Testis (tissue), 3 donors: ENCODE data around the gene EFEMP1. TPM values are rescaled to one million over a fixed set of nuclear protein-coding genes. Genes with fewer than 3 reads are reported as not detected.

Experiments used
- DNase-seq: peaks from one replicate; pipeline ENCODE4 v3.0.0-alpha.2; 2019
- H3K27ac ChIP-seq, 2 donors: fragments of 200-600 bp; sonication (generic); one replicate each; pipeline ENCODE4 v1.5.1; 2019
- H3K27me3 ChIP-seq: fragments of 200-600 bp; sonication (generic); one replicate; pipeline ENCODE4 v1.5.1; 2019
- H3K36me3 ChIP-seq: fragments of 200-600 bp; sonication (generic); one replicate; pipeline ENCODE4 v1.5.1; 2017; ENCODE audit warnings: low read depth; ENCODE audit errors: missing control alignments
- H3K4me1 ChIP-seq: fragments of 200-600 bp; sonication (generic); one replicate; pipeline ENCODE4 v1.5.1; 2019
- H3K4me3 ChIP-seq, 2 donors: fragments of 200-600 bp; sonication (generic); one replicate each; pipeline ENCODE4 v1.5.1; 2017 to 2019
- H3K9me3 ChIP-seq: fragments of 200-600 bp; sonication (generic); one replicate; pipeline ENCODE4 v1.5.1; 2017
- POLR2A ChIP-seq: fragments of 450-650 bp; IDR thresholded peaks from one replicate; pipeline ENCODE4 v1.6.1; 2017; ENCODE audit warnings: antibody characterized with exemption, mild to moderate bottlenecking, moderate library complexity
- WGBS, 2 donors: methylation state at CpG; one replicate each; pipeline ENCODE4 v1.1.5; 2018; 5-methylcytosine and 5-hydroxymethylcytosine counted together
- intact Hi-C: fragments of 100-400 bp; cut with DNase I; formaldehyde crosslinking; loops from one replicate; pipeline ENCODE4 v1.15.1; 2023; ENCODE audit warnings: low total_unique reads
- polyA plus RNA-seq: library from polyadenylated mRNA; stranded (reverse); fragments of 350-450 nt; fragmentation: Illumina TruSeq; extraction: RNeasy Lipid Tissue Mini Kit (QIAGEN cat#74804); gene quantifications from one replicate; pipeline ENCODE4 v1.2.3, GENCODE V29; 2014; ENCODE audit warnings: low read depth, low replicate concordance; ENCODE audit not compliant: insufficient read depth
- total RNA-seq, 2 donors: library from RNA; depleted of rRNA; stranded (reverse); fragments of >200 nt; gene quantifications; one replicate each; pipeline ENCODE4 v1.2.3, GENCODE V29; 2016
- TF ChIP-seq, protein P1 (sequence below), 3 experiments: fragments of 450-650 bp in 2 of 3; fragments of 200-600 bp in 1 of 3; sonication (generic) in 1 of 3; IDR thresholded peaks; one replicate each; pipeline ENCODE4 v1.5.1; 2016 to 2019; ENCODE audit warnings: antibody characterized with exemption in 3 of 3, mild to moderate bottlenecking in 2 of 3, moderate library complexity in 1 of 3

Gene EFEMP1
- total and polyA plus RNA-seq, 3 donors from 2014 or later: 2.4 to 74.0 (median 8.6) TPM

DNA sequence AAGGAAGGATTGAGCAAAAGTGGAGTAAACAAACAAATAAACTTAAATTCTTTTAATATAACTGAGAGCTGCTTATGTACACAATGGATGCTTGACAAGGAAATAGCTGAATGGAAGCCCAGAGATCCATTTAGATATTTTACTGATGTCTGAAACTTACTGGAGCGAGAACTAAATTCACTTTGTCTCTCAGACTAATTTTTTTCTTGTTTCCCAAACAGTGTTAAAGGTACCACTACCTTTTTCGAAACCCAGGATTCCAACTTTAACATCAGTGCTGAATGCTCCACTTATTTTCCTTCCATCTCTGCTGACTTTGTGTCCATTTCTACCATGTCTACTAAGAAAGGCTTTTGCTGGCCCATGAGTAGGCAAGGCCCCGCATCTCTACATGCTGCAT, 4.0 kb downstream of the EFEMP1 start:
- 75 to 95% methylated on average over 3 of the region's 3 CpGs for WGBS, 2 donors
- no peak for DNase-seq
- intact Hi-C loops: no loop called here
- Histone ChIP-seq H3K36me3 (no peaks in the 10 kb centered on the region), H3K27ac (no peak overlapping the region), H3K4me1 (no peaks in the 10 kb centered on the region), H3K4me3 (no peak overlapping the region), H3K9me3 (no peaks in the 10 kb centered on the region), H3K27me3 (no peaks in the 10 kb centered on the region)
- TF ChIP-seq, protein P1, sequence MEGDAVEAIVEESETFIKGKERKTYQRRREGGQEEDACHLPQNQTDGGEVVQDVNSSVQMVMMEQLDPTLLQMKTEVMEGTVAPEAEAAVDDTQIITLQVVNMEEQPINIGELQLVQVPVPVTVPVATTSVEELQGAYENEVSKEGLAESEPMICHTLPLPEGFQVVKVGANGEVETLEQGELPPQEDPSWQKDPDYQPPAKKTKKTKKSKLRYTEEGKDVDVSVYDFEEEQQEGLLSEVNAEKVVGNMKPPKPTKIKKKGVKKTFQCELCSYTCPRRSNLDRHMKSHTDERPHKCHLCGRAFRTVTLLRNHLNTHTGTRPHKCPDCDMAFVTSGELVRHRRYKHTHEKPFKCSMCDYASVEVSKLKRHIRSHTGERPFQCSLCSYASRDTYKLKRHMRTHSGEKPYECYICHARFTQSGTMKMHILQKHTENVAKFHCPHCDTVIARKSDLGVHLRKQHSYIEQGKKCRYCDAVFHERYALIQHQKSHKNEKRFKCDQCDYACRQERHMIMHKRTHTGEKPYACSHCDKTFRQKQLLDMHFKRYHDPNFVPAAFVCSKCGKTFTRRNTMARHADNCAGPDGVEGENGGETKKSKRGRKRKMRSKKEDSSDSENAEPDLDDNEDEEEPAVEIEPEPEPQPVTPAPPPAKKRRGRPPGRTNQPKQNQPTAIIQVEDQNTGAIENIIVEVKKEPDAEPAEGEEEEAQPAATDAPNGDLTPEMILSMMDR (IDR thresholded peaks at IDR 0.05): no peak
- TF ChIP-seq POLR2A: no peak

DNA sequence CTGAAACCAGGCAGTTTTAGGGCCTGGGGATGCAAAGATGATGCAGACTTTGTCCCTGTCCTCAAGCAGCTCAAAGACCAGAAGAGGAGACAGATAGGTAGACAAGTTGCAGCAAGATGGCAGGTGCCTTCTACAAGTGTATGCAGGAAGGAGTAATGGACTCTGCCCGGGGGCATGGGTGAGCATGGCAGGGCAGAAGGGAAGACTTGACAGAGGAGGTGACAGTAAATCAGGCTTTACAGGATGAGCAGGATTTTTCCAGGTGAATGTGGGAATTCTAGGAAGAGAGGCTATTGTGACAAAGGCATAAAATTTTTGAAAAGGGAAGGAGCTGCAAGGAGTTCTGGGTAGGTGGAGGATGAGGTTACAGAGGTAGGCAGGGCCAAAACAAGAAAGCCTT, 4.7 kb downstream of the EFEMP1 start:
- H3K9me3 ChIP-seq: no peaks in the 10 kb centered on the region
- no peak for DNase-seq
- WGBS, 2 donors: 90 to 100% methylated on average over 1 of the region's 1 CpG
- H3K27ac ChIP-seq: no peak overlapping the region
- no peaks in the 10 kb centered on the region for H3K36me3 ChIP-seq
- no peaks in the 10 kb centered on the region for H3K27me3 ChIP-seq
- no peaks in the 10 kb centered on the region for H3K4me1 ChIP-seq
- TF ChIP-seq, protein P1 (IDR thresholded peaks at IDR 0.05): no peak
- TF ChIP-seq POLR2A: no peak
- H3K4me3 ChIP-seq: no peak overlapping the region
- intact Hi-C loops: no loop called here

GRCh38 chr2:55917713-55918390, 5.7 kb downstream of the EFEMP1 start:
- H3K4me1 ChIP-seq: no peaks in the 10 kb centered on the region
- TF ChIP-seq, protein P1 (IDR thresholded peaks at IDR 0.05): no peak
- TF ChIP-seq POLR2A: no peak
- intact Hi-C loops: no loop called here
- H3K9me3 ChIP-seq: no peaks in the 10 kb centered on the region
- H3K27me3 ChIP-seq: no peaks in the 10 kb centered on the region
- H3K27ac ChIP-seq: no peak overlapping the region
- 95 to 96% methylated on average over 11 of the region's 11 CpGs for WGBS, 2 donors
- H3K4me3 ChIP-seq: no peak overlapping the region
- DNase-seq: no peak
- H3K36me3 ChIP-seq: no peaks in the 10 kb centered on the region

DNA sequence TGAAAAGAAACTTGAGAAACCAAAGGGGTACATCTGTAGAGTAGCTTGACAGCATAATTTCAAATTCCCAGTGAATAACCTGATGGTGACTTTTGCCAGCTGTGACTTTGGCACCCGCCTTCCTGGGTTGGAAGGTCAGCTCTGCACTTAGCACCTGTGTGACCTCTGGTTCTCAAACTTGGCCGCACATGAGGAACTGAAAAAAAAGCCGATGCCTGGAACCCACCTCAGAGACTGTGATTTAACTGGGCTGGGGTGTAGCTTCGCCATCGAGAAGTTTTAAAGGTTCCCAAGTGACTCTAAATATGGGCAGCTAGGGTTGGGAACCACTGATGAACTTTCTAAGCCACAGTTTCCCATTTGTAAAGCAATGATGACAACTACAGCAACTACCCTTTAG, 6.5 kb downstream of the EFEMP1 start:
- 93 to 97% methylated on average over 5 of the region's 5 CpGs for WGBS, 2 donors
- TF ChIP-seq POLR2A: no peak
- TF ChIP-seq, protein P1 (IDR thresholded peaks at IDR 0.05): no peak
- Histone ChIP-seq H3K27ac (no peak overlapping the region), H3K9me3 (no peaks in the 10 kb centered on the region), H3K4me3 (no peak overlapping the region), H3K27me3 (no peaks in the 10 kb centered on the region), H3K4me1 (no peaks in the 10 kb centered on the region), H3K36me3 (no peaks in the 10 kb centered on the region)
- DNase-seq: no peak
- intact Hi-C loops: no loop called here

DNA sequence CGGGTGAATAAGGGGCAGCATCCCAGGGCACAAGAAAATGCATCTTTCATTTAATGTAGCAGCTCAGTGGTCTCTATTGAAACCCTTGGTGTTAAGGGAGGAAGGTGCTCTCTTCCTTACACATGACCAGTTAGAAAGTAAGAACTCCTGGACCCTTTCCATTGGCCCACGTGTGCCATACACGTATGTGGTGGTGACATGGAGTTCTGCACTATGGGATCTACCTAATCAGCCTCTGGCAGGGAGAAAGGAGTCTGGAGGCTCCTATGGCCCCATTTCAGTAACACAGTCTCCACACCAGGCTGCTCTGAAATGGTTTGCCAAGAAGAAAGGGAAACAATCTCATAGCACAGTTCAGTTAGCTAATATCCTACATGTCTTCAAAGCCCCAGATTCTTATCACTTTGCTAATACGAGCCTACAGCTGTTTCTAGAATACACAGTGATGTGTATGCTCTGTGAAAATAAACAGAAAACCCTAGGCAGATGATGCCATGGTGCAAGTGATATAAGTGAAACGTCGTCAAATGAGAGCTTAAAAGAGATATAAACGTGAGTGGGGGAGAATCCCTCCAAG, 7.0 kb downstream of the EFEMP1 start:
- Histone ChIP-seq H3K4me1 (no peaks in the 10 kb centered on the region), H3K36me3 (no peaks in the 10 kb centered on the region), H3K9me3 (no peaks in the 10 kb centered on the region), H3K27me3 (no peaks in the 10 kb centered on the region), H3K27ac (no peak overlapping the region), H3K4me3 (no peak overlapping the region)
- DNase-seq: no peak
- intact Hi-C loops: no loop called here
- WGBS, 2 donors: 77 to 83% methylated on average over 7 of the region's 7 CpGs
- TF ChIP-seq, protein P1 (IDR thresholded peaks at IDR 0.05): no peak
- no peak for TF ChIP-seq POLR2A
